SK-N-MC (cell line): ENCODE measurements around the gene FMN2.
"Not testable (repeated sequence)": the region's sequence is repeated elsewhere in the genome, so short reads cannot be mapped to it uniquely, and the experiment has no call there.

Source experiments
- DNase-seq: peaks from one replicate; pipeline ENCODE4 v3.0.0-alpha.2; 2011; ENCODE audit warnings: low read depth, low spot score
- H3K27ac ChIP-seq: fragments of 200-600 bp; sonication (generic); 2 replicates; pipeline ENCODE4 v1.5.1; 2016; ENCODE audit warnings: mixed run types
- H3K36me3 ChIP-seq: fragments of 200-600 bp; sonication (generic); 2 replicates; pipeline ENCODE4 v1.6.1; 2017; ENCODE audit warnings: antibody characterized with exemption, low read length, mixed read lengths; ENCODE audit not compliant: insufficient read depth
- H3K4me3 ChIP-seq: fragments of 200-600 bp; sonication (generic); 2 replicates; pipeline ENCODE4 v1.5.1; 2016
- H3K9ac ChIP-seq: fragments of 200-600 bp; sonication (generic); 2 replicates; pipeline ENCODE4 v1.8.0; 2017; ENCODE audit warnings: mixed run types, mixed read lengths; ENCODE audit not compliant: insufficient read length
- H3K9me3 ChIP-seq: fragments of 200-600 bp; sonication (generic); 2 replicates; pipeline ENCODE4 v1.6.1; 2017; ENCODE audit warnings: low read depth, mild to moderate bottlenecking, antibody characterized with exemption, low read length, moderate library complexity, mixed read lengths
- EZH2 ChIP-seq: fragments of 200-600 bp; sonication (generic); IDR thresholded peaks from one replicate; pipeline ENCODE4 v1.6.1; 2017; ENCODE audit warnings: antibody characterized with exemption
- FOXP2 ChIP-seq: optimal IDR thresholded peaks from 2 replicates; pipeline ENCODE3; 2011; ENCODE audit warnings: mild to moderate bottlenecking, moderate library complexity; ENCODE audit not compliant: insufficient read depth; ENCODE audit errors: extremely low read length, control extremely low read depth
- POLR2AphosphoS5 ChIP-seq: IDR thresholded peaks from 2 replicates; pipeline ENCODE4 v1.6.1; 2012; ENCODE audit warnings: mild to moderate bottlenecking, low read depth, low read length, borderline replicate concordance

FMN2 gene

DNA sequence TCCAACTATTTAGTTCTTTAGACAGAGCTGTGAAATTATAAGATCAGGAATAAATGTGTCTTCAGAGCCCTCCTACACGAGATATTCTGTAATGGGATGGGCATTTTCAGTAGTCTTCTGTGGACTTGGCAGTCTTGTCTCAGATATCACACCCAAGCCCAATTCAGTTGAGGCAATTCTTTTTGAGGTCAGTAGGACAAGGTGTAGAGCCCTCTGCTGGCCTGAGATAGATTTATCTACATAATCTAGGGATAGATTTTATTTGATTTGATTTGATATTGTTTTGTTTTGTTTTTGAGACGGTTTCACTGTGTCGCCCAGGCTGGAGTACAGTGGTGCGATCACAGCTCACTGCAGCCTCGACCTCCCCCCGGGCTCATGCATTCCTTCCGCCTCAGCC lies 77.5 kb downstream of the FMN2 start:
- Histone ChIP-seq H3K36me3 (no peaks in the 10 kb centered on the region), H3K9me3 (no peaks in the 10 kb centered on the region), H3K4me3 (no peak overlapping the region), H3K9ac (no peak overlapping the region), H3K27ac (no peak overlapping the region)
- no peak for TF ChIP-seq POLR2AphosphoS5
- TF ChIP-seq FOXP2 = no peak
- no peak for TF ChIP-seq EZH2
- DNase-seq = no peak

DNA sequence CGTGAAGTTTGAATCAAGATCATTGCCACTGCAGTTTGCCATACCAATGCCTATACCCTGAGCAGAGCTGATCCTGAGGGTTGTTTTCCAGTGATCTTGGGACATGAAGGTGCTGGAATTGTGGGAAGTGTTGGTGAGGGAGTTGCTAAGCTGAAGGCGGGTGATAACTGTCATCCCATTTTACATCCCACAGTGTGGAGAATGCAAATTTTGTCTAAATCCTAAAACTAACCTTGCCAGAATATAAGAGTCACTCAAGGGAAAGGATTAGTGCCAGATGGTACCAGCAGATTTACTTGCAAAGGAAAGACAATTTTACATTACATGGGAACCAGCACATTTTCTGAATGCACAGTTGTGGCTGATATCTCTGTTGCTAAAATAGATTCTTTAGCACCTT lies 78.6 kb downstream of the FMN2 start:
- H3K36me3 ChIP-seq = no peaks in the 10 kb centered on the region
- no peaks in the 10 kb centered on the region for H3K9me3 ChIP-seq
- H3K9ac ChIP-seq = no peak overlapping the region
- no peak for DNase-seq
- TF ChIP-seq POLR2AphosphoS5 (no peak), FOXP2 (no peak), EZH2 (no peak)
- H3K27ac ChIP-seq = no peak overlapping the region
- no peak overlapping the region for H3K4me3 ChIP-seq

DNA sequence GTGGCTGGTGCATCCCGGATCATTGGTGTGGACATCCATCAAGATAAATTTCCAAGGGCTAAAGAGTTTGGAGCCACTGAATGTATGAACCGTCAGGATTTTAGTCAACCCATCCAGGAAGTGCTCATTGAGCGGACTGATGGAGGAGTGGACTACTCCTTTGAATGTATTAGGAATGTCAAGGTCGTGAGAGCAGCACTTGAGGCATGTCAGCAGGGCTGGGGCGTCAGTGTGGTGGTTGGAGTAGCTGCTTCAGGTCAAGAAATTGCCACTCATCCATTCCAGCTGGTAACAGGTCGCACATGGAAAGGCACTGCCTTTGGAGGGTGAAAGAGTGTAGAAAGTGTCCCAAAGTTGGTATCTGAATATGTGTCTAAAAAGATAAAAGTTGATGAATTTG lies 79.1 kb downstream of the FMN2 start:
- H3K9me3 ChIP-seq = no peaks in the 10 kb centered on the region
- no peak for DNase-seq
- H3K9ac ChIP-seq = no peak overlapping the region
- H3K27ac ChIP-seq = no peak overlapping the region
- no peak overlapping the region for H3K4me3 ChIP-seq
- H3K36me3 ChIP-seq = no peaks in the 10 kb centered on the region
- TF ChIP-seq FOXP2 (no peak), EZH2 (no peak), POLR2AphosphoS5 (no peak)

DNA sequence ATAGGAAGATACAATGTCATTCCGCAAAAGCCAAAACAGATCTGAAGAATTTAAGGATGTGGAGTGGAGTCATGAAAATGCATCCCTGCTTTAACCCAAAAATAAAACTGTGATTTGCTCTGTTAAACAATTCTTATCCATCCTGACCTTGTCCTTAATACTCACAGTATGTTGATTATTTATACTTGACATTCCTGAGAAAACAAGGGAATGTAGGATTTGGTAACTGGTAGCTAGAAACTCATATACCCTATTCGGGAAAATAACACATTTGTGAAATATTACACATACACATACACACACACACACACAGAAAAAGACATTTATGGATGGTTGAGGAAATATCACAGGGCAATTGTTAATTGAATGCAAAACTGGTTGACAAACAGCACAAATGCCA lies 80.2 kb downstream of the FMN2 start:
- TF ChIP-seq EZH2 (no peak), FOXP2 (no peak), POLR2AphosphoS5 (no peak)
- no peaks in the 10 kb centered on the region for H3K36me3 ChIP-seq
- DNase-seq = no peak
- H3K27ac ChIP-seq = no peak overlapping the region
- H3K4me3 ChIP-seq = no peak overlapping the region
- no peaks in the 10 kb centered on the region for H3K9me3 ChIP-seq
- H3K9ac ChIP-seq = no peak overlapping the region

DNA sequence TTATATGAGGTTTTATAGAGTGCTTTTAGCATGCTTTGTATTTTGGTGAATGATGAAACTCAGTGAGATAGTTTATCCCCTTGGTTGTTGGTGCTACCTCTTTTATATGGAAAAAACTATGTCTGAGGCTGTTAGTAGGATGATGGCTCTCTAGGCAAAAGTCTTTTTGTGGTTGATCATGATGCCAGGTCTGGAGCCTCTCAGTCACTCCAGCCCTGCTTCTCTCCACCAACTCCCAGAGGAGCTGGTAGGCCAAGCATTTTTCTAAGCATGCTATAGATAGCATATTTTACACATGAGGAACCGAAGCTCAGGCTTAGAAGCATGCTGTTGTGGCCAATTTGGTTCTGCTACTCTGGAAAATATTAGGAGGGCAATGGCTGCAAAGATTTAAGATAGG lies 82.2 kb downstream of the FMN2 start:
- H3K9ac ChIP-seq = no peak overlapping the region
- no peak overlapping the region for H3K27ac ChIP-seq
- no peaks in the 10 kb centered on the region for H3K9me3 ChIP-seq
- H3K36me3 ChIP-seq = no peaks in the 10 kb centered on the region
- TF ChIP-seq FOXP2 (no peak), POLR2AphosphoS5 (no peak), EZH2 (no peak)
- H3K4me3 ChIP-seq = no peak overlapping the region
- DNase-seq = no peak

DNA sequence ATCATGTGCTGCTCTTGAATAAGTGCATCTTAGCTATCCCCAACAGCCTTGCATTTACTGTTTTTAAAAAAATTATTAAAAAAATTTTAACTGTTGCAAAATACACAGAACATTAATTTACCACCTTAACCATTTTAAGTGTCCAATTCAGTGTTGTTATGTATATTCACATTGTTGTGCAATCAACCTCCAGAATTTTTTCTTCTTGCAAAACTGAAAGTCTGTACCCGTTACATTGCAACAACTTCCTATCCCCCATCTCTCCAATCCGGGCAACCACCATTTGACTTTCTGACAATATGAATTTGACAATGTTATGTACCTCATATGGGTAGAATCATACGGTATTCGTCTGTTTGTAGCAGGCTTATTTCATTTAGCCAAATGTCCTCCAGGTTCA lies 83.1 kb downstream of the FMN2 start:
- no peaks in the 10 kb centered on the region for H3K9me3 ChIP-seq
- no peak overlapping the region for H3K9ac ChIP-seq
- TF ChIP-seq EZH2 (no peak), FOXP2 (no peak), POLR2AphosphoS5 (no peak)
- no peaks in the 10 kb centered on the region for H3K36me3 ChIP-seq
- no peak for DNase-seq
- H3K27ac ChIP-seq = no peak overlapping the region
- no peak overlapping the region for H3K4me3 ChIP-seq

DNA sequence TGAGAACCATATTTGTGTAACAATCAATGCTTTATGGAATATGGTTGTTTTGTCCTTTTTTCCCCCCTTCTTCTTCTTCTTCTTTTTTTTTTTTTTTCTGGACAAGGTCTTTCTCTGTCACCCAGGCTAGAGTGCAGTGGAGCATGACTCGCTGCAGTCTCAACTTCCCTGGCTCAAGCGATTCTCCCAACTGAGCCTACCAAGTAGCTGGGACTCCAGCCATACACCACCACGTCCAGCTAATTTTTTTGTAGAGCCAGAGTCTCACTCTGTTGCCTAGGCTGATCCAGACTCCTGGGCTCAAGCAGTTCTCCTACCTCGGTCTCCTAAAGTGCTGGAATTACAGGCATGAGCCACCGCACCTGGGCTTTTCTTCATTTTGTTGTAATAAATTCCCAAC lies 86.7 kb downstream of the FMN2 start:
- no peak for TF ChIP-seq POLR2AphosphoS5
- no peak for TF ChIP-seq FOXP2
- TF ChIP-seq EZH2 = no peak
- Histone ChIP-seq H3K4me3 (no peak overlapping the region), H3K36me3 (no peaks in the 10 kb centered on the region), H3K9ac (no peak overlapping the region), H3K27ac (no peak overlapping the region), H3K9me3 (no peaks in the 10 kb centered on the region)
- no peak for DNase-seq

DNA sequence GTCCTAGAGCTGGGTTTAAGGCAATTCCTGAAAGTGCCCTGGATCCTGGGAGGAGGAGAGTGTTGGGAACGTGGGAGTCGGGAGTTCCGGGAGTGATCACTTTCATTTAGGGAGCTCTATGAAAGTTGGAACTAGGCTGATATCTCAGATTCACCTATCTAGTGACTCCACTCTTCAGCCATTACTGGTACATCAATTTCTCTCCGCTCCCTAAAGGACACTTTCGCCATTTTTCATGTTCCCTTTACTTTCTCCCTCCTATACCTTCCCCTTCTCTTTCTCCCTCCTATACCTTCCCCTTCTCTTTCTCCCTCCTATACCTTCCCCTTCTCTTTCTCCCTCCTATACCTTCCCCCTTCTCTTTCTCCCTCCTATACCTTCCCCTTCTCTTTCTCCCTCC lies 93.0 kb downstream of the FMN2 start:
- H3K9ac ChIP-seq, H3K27ac ChIP-seq, H3K4me3 ChIP-seq, H3K36me3 ChIP-seq, DNase-seq, H3K9me3 ChIP-seq: not testable (repeated sequence)

DNA sequence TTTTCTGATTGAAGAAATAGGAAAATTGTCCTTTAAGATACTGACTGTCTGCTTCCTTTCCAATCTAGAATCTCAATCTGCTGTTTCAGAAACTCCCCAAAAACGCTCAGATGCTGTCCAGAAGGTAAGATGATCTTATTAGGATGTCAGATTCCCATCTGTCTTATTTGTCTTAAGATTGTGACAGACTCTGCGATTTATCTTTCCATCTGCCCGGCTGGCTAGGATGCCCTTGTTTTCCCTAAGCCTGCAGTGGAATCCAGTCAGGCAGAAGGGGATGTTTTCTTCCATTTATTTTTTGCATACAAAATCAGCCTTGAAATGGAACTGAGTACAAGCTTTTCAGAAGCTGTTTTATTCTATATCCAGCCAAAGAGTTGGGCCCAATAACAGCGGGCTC lies 96.5 kb downstream of the FMN2 start:
- Histone ChIP-seq H3K27ac (no peak overlapping the region), H3K36me3 (no peaks in the 10 kb centered on the region), H3K9me3 (no peaks in the 10 kb centered on the region), H3K4me3 (no peak overlapping the region), H3K9ac (no peak overlapping the region)
- TF ChIP-seq EZH2 (no peak), FOXP2 (no peak), POLR2AphosphoS5 (no peak)
- no peak for DNase-seq
